ENCODE results near the gene MINK1.

The MINK1 gene

GRCh38 chr17:4879601-4880000 lies 46.5 kb downstream of the MINK1 start:
- DNase-seq = no peak

GRCh38 chr17:4880857-4881256 lies 47.7 kb downstream of the MINK1 start:
- DNase-seq = no peak

GRCh38 chr17:4881761-4882555 lies 48.8 kb downstream of the MINK1 start:
- peak; percentile 64 for DNase-seq

GRCh38 chr17:4884489-4884888 lies 51.3 kb downstream of the MINK1 start:
- no peak for DNase-seq

GRCh38 chr17:4886830-4887229 lies 53.7 kb downstream of the MINK1 start:
- no peak for DNase-seq

GRCh38 chr17:4887581-4887980 lies 54.4 kb downstream of the MINK1 start:
- DNase-seq = no peak

- DNase-seq = no peak
Observed at GRCh38 chr17:4891411-4892410, 58.6 kb downstream of the MINK1 start.

- no peak for DNase-seq
Observed at GRCh38 chr17:4892499-4893221, 59.5 kb downstream of the MINK1 start.

- DNase-seq = no peak
Observed at GRCh38 chr17:4893272-4893671, 60.1 kb downstream of the MINK1 start.

GRCh38 chr17:4893721-4894560 lies 60.8 kb downstream of the MINK1 start:
- DNase-seq = no peak

- DNase-seq = no peak
Observed at GRCh38 chr17:4895121-4895520, 62.0 kb downstream of the MINK1 start.

- no peak for DNase-seq
Observed at GRCh38 chr17:4895657-4896331, 62.7 kb downstream of the MINK1 start.

GRCh38 chr17:4896332-4897197 lies 63.4 kb downstream of the MINK1 start:
- DNase-seq = no peak

- no peak for DNase-seq
Observed at GRCh38 chr17:4897198-4897687, 64.1 kb downstream of the MINK1 start.

GRCh38 chr17:4897785-4898184 lies 64.6 kb downstream of the MINK1 start:
- DNase-seq = no peak

- DNase-seq = no peak
Observed at GRCh38 chr17:4898351-4898750, 65.2 kb downstream of the MINK1 start.

- DNase-seq = no peak
Observed at GRCh38 chr17:4898927-4899326, 65.8 kb downstream of the MINK1 start.

GRCh38 chr17:4899341-4900230 lies 66.4 kb downstream of the MINK1 start, which contains the start of gene C17orf107:
Gene C17orf107, plus strand, starts transcription at chr17:4899536. Its CDS starts 227 bp downstream, at chr17:4899763.
- peak; percentile 95 for DNase-seq
